ENCODE results near the gene CDRT15. TPM values are rescaled to one million over a fixed set of nuclear protein-coding genes. Genes with fewer than 3 reads are reported as not detected.

The CDRT15 gene
- total RNA-seq, 1 experiment from 2014 or later = not detected

- TF ChIP-seq ARID4B (CRISPR knock-in tag; IDR thresholded peaks at IDR 0.05; ENCODE audit: borderline replicate concordance) = no peak
Measured at GRCh38 chr17:14228903-14229302, 7.8 kb downstream of the CDRT15 start (continued).

DNA sequence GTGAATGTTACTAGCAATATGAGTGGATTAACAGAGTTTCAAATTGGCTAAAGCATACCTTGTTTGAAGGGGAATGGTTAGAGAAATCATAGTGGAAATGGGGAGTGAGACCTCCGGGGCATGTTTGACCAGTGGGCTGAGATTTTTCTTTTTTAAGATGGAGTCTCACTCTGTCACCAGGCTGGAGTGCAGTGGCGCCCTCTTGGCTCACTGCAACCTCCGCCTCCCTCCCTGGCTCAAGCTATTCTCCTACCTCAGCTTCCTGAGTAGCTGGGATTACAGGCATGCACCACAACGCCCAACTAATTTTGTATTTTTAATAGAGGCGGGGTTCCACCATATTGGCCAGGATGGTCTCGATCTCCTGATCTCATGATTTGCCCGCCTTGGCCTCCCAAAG is 9.6 kb downstream of the CDRT15 start:
- peaks cover 21% of the 10 kb centered on the region for H3K9me3 Mint-ChIP-seq
- H3K4me1 Mint-ChIP-seq = peaks cover 3% of the 10 kb centered on the region; the same call in 1 of the 2 replicates
- TF ChIP-seq TP53 (CRISPR knock-in tag; IDR thresholded peaks at IDR 0.05) = no peak
- TF ChIP-seq, protein P1, sequence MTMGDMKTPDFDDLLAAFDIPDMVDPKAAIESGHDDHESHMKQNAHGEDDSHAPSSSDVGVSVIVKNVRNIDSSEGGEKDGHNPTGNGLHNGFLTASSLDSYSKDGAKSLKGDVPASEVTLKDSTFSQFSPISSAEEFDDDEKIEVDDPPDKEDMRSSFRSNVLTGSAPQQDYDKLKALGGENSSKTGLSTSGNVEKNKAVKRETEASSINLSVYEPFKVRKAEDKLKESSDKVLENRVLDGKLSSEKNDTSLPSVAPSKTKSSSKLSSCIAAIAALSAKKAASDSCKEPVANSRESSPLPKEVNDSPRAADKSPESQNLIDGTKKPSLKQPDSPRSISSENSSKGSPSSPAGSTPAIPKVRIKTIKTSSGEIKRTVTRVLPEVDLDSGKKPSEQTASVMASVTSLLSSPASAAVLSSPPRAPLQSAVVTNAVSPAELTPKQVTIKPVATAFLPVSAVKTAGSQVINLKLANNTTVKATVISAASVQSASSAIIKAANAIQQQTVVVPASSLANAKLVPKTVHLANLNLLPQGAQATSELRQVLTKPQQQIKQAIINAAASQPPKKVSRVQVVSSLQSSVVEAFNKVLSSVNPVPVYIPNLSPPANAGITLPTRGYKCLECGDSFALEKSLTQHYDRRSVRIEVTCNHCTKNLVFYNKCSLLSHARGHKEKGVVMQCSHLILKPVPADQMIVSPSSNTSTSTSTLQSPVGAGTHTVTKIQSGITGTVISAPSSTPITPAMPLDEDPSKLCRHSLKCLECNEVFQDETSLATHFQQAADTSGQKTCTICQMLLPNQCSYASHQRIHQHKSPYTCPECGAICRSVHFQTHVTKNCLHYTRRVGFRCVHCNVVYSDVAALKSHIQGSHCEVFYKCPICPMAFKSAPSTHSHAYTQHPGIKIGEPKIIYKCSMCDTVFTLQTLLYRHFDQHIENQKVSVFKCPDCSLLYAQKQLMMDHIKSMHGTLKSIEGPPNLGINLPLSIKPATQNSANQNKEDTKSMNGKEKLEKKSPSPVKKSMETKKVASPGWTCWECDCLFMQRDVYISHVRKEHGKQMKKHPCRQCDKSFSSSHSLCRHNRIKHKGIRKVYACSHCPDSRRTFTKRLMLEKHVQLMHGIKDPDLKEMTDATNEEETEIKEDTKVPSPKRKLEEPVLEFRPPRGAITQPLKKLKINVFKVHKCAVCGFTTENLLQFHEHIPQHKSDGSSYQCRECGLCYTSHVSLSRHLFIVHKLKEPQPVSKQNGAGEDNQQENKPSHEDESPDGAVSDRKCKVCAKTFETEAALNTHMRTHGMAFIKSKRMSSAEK (CRISPR knock-in tag; IDR thresholded peaks at IDR 0.05; ENCODE audit: borderline replicate concordance) = no peak
- TF ChIP-seq GRHL2 (CRISPR knock-in tag; IDR thresholded peaks at IDR 0.05; ENCODE audit: insufficient replicate concordance, severe bottlenecking) = no peak
- no peak for TF ChIP-seq PRRX2 (CRISPR knock-in tag; IDR thresholded peaks at IDR 0.05)
- TF ChIP-seq, protein P2, sequence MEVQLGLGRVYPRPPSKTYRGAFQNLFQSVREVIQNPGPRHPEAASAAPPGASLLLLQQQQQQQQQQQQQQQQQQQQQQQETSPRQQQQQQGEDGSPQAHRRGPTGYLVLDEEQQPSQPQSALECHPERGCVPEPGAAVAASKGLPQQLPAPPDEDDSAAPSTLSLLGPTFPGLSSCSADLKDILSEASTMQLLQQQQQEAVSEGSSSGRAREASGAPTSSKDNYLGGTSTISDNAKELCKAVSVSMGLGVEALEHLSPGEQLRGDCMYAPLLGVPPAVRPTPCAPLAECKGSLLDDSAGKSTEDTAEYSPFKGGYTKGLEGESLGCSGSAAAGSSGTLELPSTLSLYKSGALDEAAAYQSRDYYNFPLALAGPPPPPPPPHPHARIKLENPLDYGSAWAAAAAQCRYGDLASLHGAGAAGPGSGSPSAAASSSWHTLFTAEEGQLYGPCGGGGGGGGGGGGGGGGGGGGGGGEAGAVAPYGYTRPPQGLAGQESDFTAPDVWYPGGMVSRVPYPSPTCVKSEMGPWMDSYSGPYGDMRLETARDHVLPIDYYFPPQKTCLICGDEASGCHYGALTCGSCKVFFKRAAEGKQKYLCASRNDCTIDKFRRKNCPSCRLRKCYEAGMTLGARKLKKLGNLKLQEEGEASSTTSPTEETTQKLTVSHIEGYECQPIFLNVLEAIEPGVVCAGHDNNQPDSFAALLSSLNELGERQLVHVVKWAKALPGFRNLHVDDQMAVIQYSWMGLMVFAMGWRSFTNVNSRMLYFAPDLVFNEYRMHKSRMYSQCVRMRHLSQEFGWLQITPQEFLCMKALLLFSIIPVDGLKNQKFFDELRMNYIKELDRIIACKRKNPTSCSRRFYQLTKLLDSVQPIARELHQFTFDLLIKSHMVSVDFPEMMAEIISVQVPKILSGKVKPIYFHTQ (CRISPR knock-in tag; IDR thresholded peaks at IDR 0.05) = no peak
- TF ChIP-seq, protein P3, sequence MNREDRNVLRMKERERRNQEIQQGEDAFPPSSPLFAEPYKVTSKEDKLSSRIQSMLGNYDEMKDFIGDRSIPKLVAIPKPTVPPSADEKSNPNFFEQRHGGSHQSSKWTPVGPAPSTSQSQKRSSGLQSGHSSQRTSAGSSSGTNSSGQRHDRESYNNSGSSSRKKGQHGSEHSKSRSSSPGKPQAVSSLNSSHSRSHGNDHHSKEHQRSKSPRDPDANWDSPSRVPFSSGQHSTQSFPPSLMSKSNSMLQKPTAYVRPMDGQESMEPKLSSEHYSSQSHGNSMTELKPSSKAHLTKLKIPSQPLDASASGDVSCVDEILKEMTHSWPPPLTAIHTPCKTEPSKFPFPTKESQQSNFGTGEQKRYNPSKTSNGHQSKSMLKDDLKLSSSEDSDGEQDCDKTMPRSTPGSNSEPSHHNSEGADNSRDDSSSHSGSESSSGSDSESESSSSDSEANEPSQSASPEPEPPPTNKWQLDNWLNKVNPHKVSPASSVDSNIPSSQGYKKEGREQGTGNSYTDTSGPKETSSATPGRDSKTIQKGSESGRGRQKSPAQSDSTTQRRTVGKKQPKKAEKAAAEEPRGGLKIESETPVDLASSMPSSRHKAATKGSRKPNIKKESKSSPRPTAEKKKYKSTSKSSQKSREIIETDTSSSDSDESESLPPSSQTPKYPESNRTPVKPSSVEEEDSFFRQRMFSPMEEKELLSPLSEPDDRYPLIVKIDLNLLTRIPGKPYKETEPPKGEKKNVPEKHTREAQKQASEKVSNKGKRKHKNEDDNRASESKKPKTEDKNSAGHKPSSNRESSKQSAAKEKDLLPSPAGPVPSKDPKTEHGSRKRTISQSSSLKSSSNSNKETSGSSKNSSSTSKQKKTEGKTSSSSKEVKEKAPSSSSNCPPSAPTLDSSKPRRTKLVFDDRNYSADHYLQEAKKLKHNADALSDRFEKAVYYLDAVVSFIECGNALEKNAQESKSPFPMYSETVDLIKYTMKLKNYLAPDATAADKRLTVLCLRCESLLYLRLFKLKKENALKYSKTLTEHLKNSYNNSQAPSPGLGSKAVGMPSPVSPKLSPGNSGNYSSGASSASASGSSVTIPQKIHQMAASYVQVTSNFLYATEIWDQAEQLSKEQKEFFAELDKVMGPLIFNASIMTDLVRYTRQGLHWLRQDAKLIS (CRISPR knock-in tag; IDR thresholded peaks at IDR 0.05; ENCODE audit: borderline replicate concordance) = no peak
- TF ChIP-seq, protein P4, sequence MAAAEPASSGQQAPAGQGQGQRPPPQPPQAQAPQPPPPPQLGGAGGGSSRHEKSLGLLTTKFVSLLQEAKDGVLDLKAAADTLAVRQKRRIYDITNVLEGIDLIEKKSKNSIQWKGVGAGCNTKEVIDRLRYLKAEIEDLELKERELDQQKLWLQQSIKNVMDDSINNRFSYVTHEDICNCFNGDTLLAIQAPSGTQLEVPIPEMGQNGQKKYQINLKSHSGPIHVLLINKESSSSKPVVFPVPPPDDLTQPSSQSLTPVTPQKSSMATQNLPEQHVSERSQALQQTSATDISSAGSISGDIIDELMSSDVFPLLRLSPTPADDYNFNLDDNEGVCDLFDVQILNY (CRISPR knock-in tag; IDR thresholded peaks at IDR 0.05) = no peak
- no peak overlapping the region for H3K4me3 Mint-ChIP-seq
- peaks cover 9% of the 10 kb centered on the region for H3K36me3 Mint-ChIP-seq
- DNase-seq (ENCODE audit: low spot score) (no peak), ATAC-seq (no peak; the same call in 1 of the 2 replicates)
- H3K27ac Mint-ChIP-seq = no peak overlapping the region
- ChIA-PET POLR2A (no interaction called here), CTCF (interaction anchor here (0.6 to 1.3 kb wide), 2 partner anchors 22 to 75 kb away, joined by 3 to 6 read pairs; no protein-coding TSS in a partner anchor)
- no peaks in the 10 kb centered on the region for H3K27me3 Mint-ChIP-seq (ENCODE audit: low read depth)

Data from WTC11 (cell line).